Tibial nerve (tissue), 4 donors: ENCODE measurements around the gene OR10P1. TPM values are rescaled to one million over a fixed set of nuclear protein-coding genes. Genes with fewer than 3 reads are reported as not detected.
A peak's percentile ranks its signal among the peaks of the same experiment; 100 is the strongest.

Source experiments
- DNase-seq, 2 donors: peaks; one replicate each; pipeline ENCODE4 v3.0.0-alpha.2; 2019; ENCODE audit warnings: low spot score in 2 of 2
- H3K27ac ChIP-seq, 4 donors: fragments of 200-600 bp; sonication (generic) in 3 of 4; one replicate each; pipeline ENCODE4 v1.5.1; 2017 to 2019; ENCODE audit warnings: mild to moderate bottlenecking in 1 of 4
- H3K27me3 ChIP-seq, 2 donors: fragments of 200-600 bp; sonication (generic) in 1 of 2; one replicate each; pipeline versions ENCODE4 v1.5.1 to v1.6.0; 2017 to 2019
- H3K36me3 ChIP-seq, 3 donors: fragments of 200-600 bp; sonication (generic); one replicate each; pipeline ENCODE4 v1.5.1; 2018 to 2019
- H3K4me1 ChIP-seq, 4 donors: fragments of 200-600 bp; sonication (generic) in 3 of 4; one replicate each; pipeline ENCODE4 v1.5.1; 2017 to 2019
- H3K4me3 ChIP-seq, 4 donors: fragments of 200-600 bp; sonication (generic) in 3 of 4; one replicate each; pipeline ENCODE4 v1.5.1; 2017 to 2019; ENCODE audit warnings: mild to moderate bottlenecking in 1 of 4, moderate library complexity in 1 of 4
- H3K9me3 ChIP-seq, 4 donors: fragments of 200-600 bp; sonication (generic) in 3 of 4; one replicate each; pipeline ENCODE4 v1.5.1; 2017 to 2019
- CTCF ChIP-seq, 5 experiments: fragments of 200-600 bp in 3 of 5; fragments of 450-650 bp in 2 of 5; sonication (generic) in 3 of 5; IDR thresholded peaks; one replicate each; pipeline ENCODE4 v1.5.1; 2016 to 2019; ENCODE audit warnings: antibody characterized with exemption in 5 of 5, mild to moderate bottlenecking in 3 of 5, moderate library complexity in 2 of 5
- EP300 ChIP-seq, 2 donors: sonication (generic); formaldehyde crosslinking; IDR thresholded peaks; one replicate each; pipeline ENCODE4 v1.6.1; 2017; ENCODE audit warnings: antibody characterized with exemption in 2 of 2, mild to moderate bottlenecking in 1 of 2
- POLR2A ChIP-seq, 2 donors: fragments of 450-650 bp; IDR thresholded peaks; one replicate each; pipeline ENCODE4 v1.6.1; 2017; ENCODE audit warnings: antibody characterized with exemption in 2 of 2, mild to moderate bottlenecking in 2 of 2, moderate library complexity in 2 of 2
- WGBS, 2 donors: methylation state at CpG; one replicate each; pipeline ENCODE4 v1.1.5; 2018; 5-methylcytosine and 5-hydroxymethylcytosine counted together
- total RNA-seq, 4 donors: library from RNA; depleted of rRNA; stranded (reverse); fragments of >200 nt; gene quantifications; one replicate each; pipeline ENCODE4 v1.1.0, GENCODE V29; 2016

OR10P1 gene
- total RNA-seq, 4 donors from 2014 or later, result not detected

- H3K36me3 ChIP-seq, result no peaks in the 10 kb centered on the region
- H3K27me3 ChIP-seq, result no peaks in the 10 kb centered on the region
- H3K9me3 ChIP-seq, result no peaks in the 10 kb centered on the region
- DNase-seq, result no peak
- TF ChIP-seq EP300 (IDR thresholded peaks at IDR 0.05) (no peak), POLR2A (IDR thresholded peaks at IDR 0.05) (no peak), CTCF (IDR thresholded peaks at IDR 0.05) (no peak)
- 68 to 69% methylated on average over 4 to 5 of the region's 5 CpGs for WGBS, 2 donors
- H3K27ac ChIP-seq, result no peak overlapping the region
- no peak overlapping the region for H3K4me3 ChIP-seq
- H3K4me1 ChIP-seq, result peaks cover 0 to 9% (median 4%) of the 10 kb centered on the region in 4 donors
These were observed 14.6 kb downstream of the OR10P1 start for GRCh38 chr12:55651299-55651683.

- Histone ChIP-seq H3K36me3 (no peaks in the 10 kb centered on the region), H3K27ac (no peak overlapping the region), H3K27me3 (no peaks in the 10 kb centered on the region), H3K9me3 (no peaks in the 10 kb centered on the region), H3K4me1 (peaks cover 0 to 6% (median 0%) of the 10 kb centered on the region in 4 donors), H3K4me3 (no peak overlapping the region)
- TF ChIP-seq CTCF (IDR thresholded peaks at IDR 0.05), result no peak
- no peak for TF ChIP-seq EP300 (IDR thresholded peaks at IDR 0.05)
- no peak for TF ChIP-seq POLR2A (IDR thresholded peaks at IDR 0.05)
- WGBS, 2 donors, result 71 to 77% methylated on average over 3 of the region's 3 CpGs
- DNase-seq, result no peak
These were observed 15.7 kb downstream of the OR10P1 start for GRCh38 chr12:55652352-55652751.

- Histone ChIP-seq H3K9me3 (no peaks in the 10 kb centered on the region), H3K4me1 (peaks cover 0 to 10% (median 0%) of the 10 kb centered on the region in 4 donors), H3K27me3 (no peaks in the 10 kb centered on the region), H3K36me3 (no peaks in the 10 kb centered on the region), H3K27ac (no peak overlapping the region), H3K4me3 (no peak overlapping the region)
- DNase-seq, result no peak
- 67 to 74% methylated on average over 3 of the region's 3 CpGs for WGBS, 2 donors
- TF ChIP-seq CTCF (IDR thresholded peaks at IDR 0.05) (no peak), EP300 (IDR thresholded peaks at IDR 0.05) (no peak), POLR2A (IDR thresholded peaks at IDR 0.05) (no peak)
These were observed 16.3 kb downstream of the OR10P1 start for GRCh38 chr12:55653031-55653430.

GRCh38 chr12:55654511-55655214, 18.0 kb downstream of the OR10P1 start:
- peaks cover 0 to 11% (median 0%) of the 10 kb centered on the region in 4 donors for H3K4me1 ChIP-seq
- H3K27me3 ChIP-seq, result no peaks in the 10 kb centered on the region
- H3K27ac ChIP-seq, result no peak overlapping the region
- H3K4me3 ChIP-seq, result no peak overlapping the region
- H3K36me3 ChIP-seq, result no peaks in the 10 kb centered on the region
- TF ChIP-seq EP300 (IDR thresholded peaks at IDR 0.05), result no peak
- no peak for TF ChIP-seq CTCF (IDR thresholded peaks at IDR 0.05)
- no peak for TF ChIP-seq POLR2A (IDR thresholded peaks at IDR 0.05)
- H3K9me3 ChIP-seq, result no peaks in the 10 kb centered on the region
- 91 to 95% methylated on average over 17 of the region's 17 CpGs for WGBS, 2 donors
- DNase-seq, result no peak

GRCh38 chr12:55657212-55657611, 20.5 kb downstream of the OR10P1 start:
- DNase-seq, result no peak
- Histone ChIP-seq H3K4me1 (peaks cover 0 to 11% (median 0%) of the 10 kb centered on the region in 4 donors), H3K27me3 (no peaks in the 10 kb centered on the region), H3K4me3 (no peak overlapping the region), H3K36me3 (no peaks in the 10 kb centered on the region), H3K9me3 (no peaks in the 10 kb centered on the region), H3K27ac (peak overlapping the region in 1 of 4 donors; percentile 51)
- TF ChIP-seq EP300 (IDR thresholded peaks at IDR 0.05), result no peak
- TF ChIP-seq CTCF (IDR thresholded peaks at IDR 0.05), result no peak
- TF ChIP-seq POLR2A (IDR thresholded peaks at IDR 0.05), result no peak
- 68 to 86% methylated on average over 4 of the region's 4 CpGs for WGBS, 2 donors
